Right lobe of liver (tissue), 6 donors: ENCODE data around the gene HAUS7. TPM values are rescaled to one million over a fixed set of nuclear protein-coding genes. Genes with fewer than 3 reads are reported as not detected.

ENCODE experiments used
- ATAC-seq, 4 donors: fragments of 200-7000 bp; cut with Tn5 transposase; one replicate each; pipeline ENCODE4 v1.9.1; 2020; ENCODE audit warnings: mild to moderate bottlenecking in 4 of 4, moderate library complexity in 4 of 4
- DNase-seq, 3 donors: peaks; one replicate each; pipeline ENCODE4 v3.0.0-alpha.2; 2020
- H3K27ac ChIP-seq, 3 donors: fragments of 200-600 bp; one replicate each; pipeline ENCODE4 v1.8.0; 2022
- H3K27me3 ChIP-seq, 2 donors: fragments of 200-600 bp; one replicate each; pipeline ENCODE4 v1.8.0; 2022
- H3K36me3 ChIP-seq, 4 donors: fragments of 200-600 bp; sonication (generic) in 1 of 4; one replicate each; pipeline versions ENCODE4 v1.5.1 to v1.8.0; 2017 to 2022; ENCODE audit warnings: control low read depth in 1 of 4
- H3K4me1 ChIP-seq, 4 donors: fragments of 200-600 bp; sonication (generic) in 1 of 4; one replicate each; pipeline versions ENCODE4 v1.5.1 to v1.8.0; 2017 to 2022; ENCODE audit warnings: control low read depth in 1 of 4
- H3K4me3 ChIP-seq, 3 donors: fragments of 200-600 bp; one replicate each; pipeline ENCODE4 v1.8.0; 2022
- H3K9me3 ChIP-seq, 4 donors: fragments of 200-600 bp; sonication (generic) in 1 of 4; one replicate each; pipeline versions ENCODE4 v1.5.1 to v1.8.0; 2017 to 2022; ENCODE audit warnings: control low read depth in 1 of 4
- POLR2A ChIP-seq: fragments of 450-650 bp; IDR thresholded peaks from one replicate; pipeline ENCODE4 v1.6.1; 2017; ENCODE audit warnings: antibody characterized with exemption, mild to moderate bottlenecking
- WGBS: methylation state at CpG from one replicate; pipeline ENCODE4 v1.1.6; 2018; ENCODE audit warnings: low coverage, low lambda C conversion rate; ENCODE audit not compliant: insufficient coverage; ENCODE audit errors: missing lambda C conversion rate; 5-methylcytosine and 5-hydroxymethylcytosine counted together
- intact Hi-C, 2 donors: fragments of 100-400 bp; cut with DNase I; formaldehyde crosslinking; loops; one replicate each; pipeline versions ENCODE4 v1.11.2 to v1.14.1; 2022
- total RNA-seq, 6 experiments: library from RNA; depleted of rRNA in 2 of 6; stranded (reverse); fragments of >200 nt in 2 of 6; fragmentation: NEBNext Ultra II Directional in 3 of 6; extraction: Animal tissue kit (Norgen Biotek cat#: 25700) in 3 of 6; gene quantifications; one replicate each; pipeline versions ENCODE4 v1.1.0 to v1.2.4, GENCODE V29; 2016 to 2023
- TF ChIP-seq, protein P1 (sequence below), 4 donors: fragments of 200-600 bp in 3 of 4; fragments of 450-650 bp in 1 of 4; IDR thresholded peaks; one replicate each; pipeline versions ENCODE4 v1.5.1 to v1.8.0; 2016 to 2022; ENCODE audit warnings: antibody characterized with exemption in 4 of 4, mild to moderate bottlenecking in 2 of 4
- donor health status: DM: no; HTN: yes; CAD: no.
- donor health status: DM: no; HTN: no; CAD: no.
- donor health status: DM: no; HTN: no; CAD: no.
- donor health status: DM: no; HTN: yes; CAD: no.
- donor health status: DM: no; HTN: yes; CAD: no.

Gene HAUS7
- total RNA-seq, 6 experiments from 2014 or later: 5.6 to 14.9 (median 8.8) TPM

DNA sequence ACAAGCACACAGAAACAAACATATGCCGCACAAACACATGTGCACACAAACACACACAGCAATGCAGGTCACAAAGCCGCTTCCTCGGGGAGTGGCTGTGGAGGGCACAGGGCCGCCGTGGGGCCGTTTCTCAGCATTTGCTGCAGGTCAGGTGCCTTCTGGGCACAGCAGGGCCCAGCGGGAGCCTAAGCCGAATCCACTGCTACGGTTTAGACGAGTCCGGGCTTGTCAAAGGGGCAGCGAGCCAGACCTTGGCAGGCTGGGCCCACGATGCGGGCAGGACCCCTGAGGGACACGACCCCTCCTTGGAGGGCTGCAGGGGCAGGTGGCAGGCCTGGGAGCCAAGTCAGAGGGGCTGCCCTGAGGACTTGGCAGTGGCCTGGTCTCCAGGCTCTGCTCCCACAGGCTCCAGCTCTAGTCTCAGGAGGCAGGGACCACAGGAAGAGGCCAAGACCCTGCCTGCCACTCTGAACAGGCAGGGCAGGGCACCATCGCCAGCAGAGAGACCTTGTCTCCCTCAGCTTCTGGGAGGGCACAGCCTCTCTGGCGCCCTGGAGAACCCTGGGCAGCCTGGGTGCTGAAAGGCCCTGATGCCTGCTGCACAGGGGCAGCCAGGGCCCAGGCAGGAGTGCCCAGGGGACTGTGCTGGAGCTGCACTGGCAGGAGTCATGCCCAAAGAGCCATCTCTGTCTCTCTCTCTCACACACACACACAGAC is 41.6 kb upstream of the HAUS7 start:
- intact Hi-C loops: no loop called here
- no peak for TF ChIP-seq POLR2A
- no peaks in the 10 kb centered on the region for H3K4me1 ChIP-seq
- H3K9me3 ChIP-seq: no peaks in the 10 kb centered on the region
- no peaks in the 10 kb centered on the region for H3K27me3 ChIP-seq
- H3K27ac ChIP-seq: no peak overlapping the region
- DNase-seq (no peak), ATAC-seq (no peak)
- 80% methylated on average over 1 of the region's 17 CpGs for WGBS
- no peak overlapping the region for H3K4me3 ChIP-seq
- no peaks in the 10 kb centered on the region for H3K36me3 ChIP-seq

GRCh38 chrX:153510383-153510782 is 40.0 kb upstream of the HAUS7 start:
- Histone ChIP-seq H3K27ac (no peak overlapping the region), H3K36me3 (no peaks in the 10 kb centered on the region), H3K9me3 (no peaks in the 10 kb centered on the region), H3K27me3 (no peaks in the 10 kb centered on the region), H3K4me1 (no peaks in the 10 kb centered on the region), H3K4me3 (no peak overlapping the region)
- intact Hi-C loops: no loop called here
- DNase-seq (no peak), ATAC-seq (no peak)
- TF ChIP-seq POLR2A: no peak
- TF ChIP-seq, protein P1, sequence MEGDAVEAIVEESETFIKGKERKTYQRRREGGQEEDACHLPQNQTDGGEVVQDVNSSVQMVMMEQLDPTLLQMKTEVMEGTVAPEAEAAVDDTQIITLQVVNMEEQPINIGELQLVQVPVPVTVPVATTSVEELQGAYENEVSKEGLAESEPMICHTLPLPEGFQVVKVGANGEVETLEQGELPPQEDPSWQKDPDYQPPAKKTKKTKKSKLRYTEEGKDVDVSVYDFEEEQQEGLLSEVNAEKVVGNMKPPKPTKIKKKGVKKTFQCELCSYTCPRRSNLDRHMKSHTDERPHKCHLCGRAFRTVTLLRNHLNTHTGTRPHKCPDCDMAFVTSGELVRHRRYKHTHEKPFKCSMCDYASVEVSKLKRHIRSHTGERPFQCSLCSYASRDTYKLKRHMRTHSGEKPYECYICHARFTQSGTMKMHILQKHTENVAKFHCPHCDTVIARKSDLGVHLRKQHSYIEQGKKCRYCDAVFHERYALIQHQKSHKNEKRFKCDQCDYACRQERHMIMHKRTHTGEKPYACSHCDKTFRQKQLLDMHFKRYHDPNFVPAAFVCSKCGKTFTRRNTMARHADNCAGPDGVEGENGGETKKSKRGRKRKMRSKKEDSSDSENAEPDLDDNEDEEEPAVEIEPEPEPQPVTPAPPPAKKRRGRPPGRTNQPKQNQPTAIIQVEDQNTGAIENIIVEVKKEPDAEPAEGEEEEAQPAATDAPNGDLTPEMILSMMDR (IDR thresholded peaks at IDR 0.05): no peak
- WGBS: 66% methylated on average over 4 of the region's 11 CpGs

- Histone ChIP-seq H3K4me3 (no peak overlapping the region), H3K36me3 (no peaks in the 10 kb centered on the region), H3K27me3 (no peaks in the 10 kb centered on the region), H3K27ac (no peak overlapping the region), H3K4me1 (no peaks in the 10 kb centered on the region), H3K9me3 (no peaks in the 10 kb centered on the region)
- ATAC-seq (no peak), DNase-seq (no peak)
- WGBS: no CpG with 5 or more reads among the region's 14 CpGs
- TF ChIP-seq, protein P1 (IDR thresholded peaks at IDR 0.05): no peak
- no peak for TF ChIP-seq POLR2A
- intact Hi-C loops: loop anchor here in 1 of 2 donors (5.0 kb wide), 1 partner anchor 47 kb away; no protein-coding TSS in a partner anchor
These were observed 39.2 kb upstream of the HAUS7 start for GRCh38 chrX:153509592-153509991.

DNA sequence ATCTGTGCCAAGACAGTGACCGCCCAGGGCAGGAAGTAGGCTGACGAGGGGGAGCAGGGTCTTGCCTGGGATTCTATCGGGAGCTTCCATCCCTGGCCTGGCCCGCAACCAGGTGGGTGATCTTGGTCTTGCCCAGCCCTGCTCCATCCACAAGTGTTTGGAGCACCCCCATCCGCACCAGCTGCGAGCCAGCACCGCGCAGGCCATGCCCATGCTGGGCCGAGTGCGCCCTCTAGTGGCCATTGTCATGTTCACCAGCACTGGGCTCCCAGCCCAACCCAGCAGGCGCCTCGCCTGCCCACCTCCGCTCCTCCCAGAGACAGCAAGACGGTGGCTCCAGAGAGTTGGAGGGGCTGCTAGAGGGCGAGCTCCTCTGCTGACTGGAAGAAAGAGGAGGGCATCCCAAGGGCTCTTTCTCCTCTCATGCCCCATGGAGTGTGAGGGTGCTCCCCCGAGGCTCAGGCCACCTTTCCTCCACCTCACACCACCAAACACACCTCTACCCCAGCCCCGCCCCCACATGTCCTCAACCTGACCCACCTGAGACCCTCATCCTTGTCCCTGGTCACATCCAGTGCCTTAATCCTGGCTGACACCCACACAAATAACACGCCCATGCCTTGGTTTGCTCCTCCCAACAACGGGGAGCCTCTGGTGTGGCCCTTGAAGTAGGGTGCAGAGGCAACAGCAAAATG is 37.3 kb upstream of the HAUS7 start:
- Histone ChIP-seq H3K9me3 (no peaks in the 10 kb centered on the region), H3K27me3 (no peaks in the 10 kb centered on the region), H3K4me3 (no peak overlapping the region), H3K27ac (no peak overlapping the region), H3K36me3 (no peaks in the 10 kb centered on the region), H3K4me1 (no peaks in the 10 kb centered on the region)
- TF ChIP-seq, protein P1 (IDR thresholded peaks at IDR 0.05): peak; percentile 89 to 95 (median 92)
- no peak for TF ChIP-seq POLR2A
- 36% methylated on average over 5 of the region's 19 CpGs for WGBS
- ATAC-seq (peak; percentile 82 to 94 (median 94)), DNase-seq (peak; percentile 75 to 86 (median 83))
- intact Hi-C loops: loop anchor here in 1 of 2 donors (5.0 kb wide), 1 partner anchor 45 kb away; no protein-coding TSS in a partner anchor

DNA sequence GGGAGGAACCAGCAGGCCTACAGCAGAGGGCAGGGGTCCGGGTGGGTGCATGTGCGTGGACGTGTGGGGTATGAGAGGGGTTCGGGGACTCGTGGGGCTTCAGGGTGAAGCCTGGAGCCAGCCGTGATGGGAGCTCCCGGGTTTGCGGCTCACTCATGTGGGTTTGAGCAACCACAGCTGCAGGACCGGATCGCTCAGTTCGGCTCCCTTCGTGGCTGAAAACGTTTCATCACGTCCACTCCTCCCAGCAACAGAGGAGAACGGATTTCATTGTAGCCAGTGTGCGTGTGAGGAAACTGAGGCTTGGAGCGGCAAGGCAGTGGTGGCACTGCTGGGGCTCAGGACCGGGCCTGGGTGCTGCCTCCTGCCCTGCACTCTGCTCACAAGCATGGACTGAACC is 35.0 kb upstream of the HAUS7 start:
- H3K36me3 ChIP-seq: no peaks in the 10 kb centered on the region
- H3K27ac ChIP-seq: no peak overlapping the region
- no peaks in the 10 kb centered on the region for H3K4me1 ChIP-seq
- no peaks in the 10 kb centered on the region for H3K27me3 ChIP-seq
- TF ChIP-seq, protein P1 (IDR thresholded peaks at IDR 0.05): no peak
- no peak for TF ChIP-seq POLR2A
- intact Hi-C loops: loop anchor here in 1 of 2 donors (5.0 kb wide), 1 partner anchor 43 kb away; no protein-coding TSS in a partner anchor
- ATAC-seq (no peak), DNase-seq (no peak)
- 78% methylated on average over 7 of the region's 18 CpGs for WGBS
- H3K9me3 ChIP-seq: no peaks in the 10 kb centered on the region
- H3K4me3 ChIP-seq: no peak overlapping the region
